HCT116 (cell line): ENCODE measurements around the gene PYCR2. TPM values are rescaled to one million over a fixed set of nuclear protein-coding genes. Genes with fewer than 3 reads are reported as not detected.

Source experiments
- ATAC-seq: fragments of 200-7000 bp; cut with Tn5 transposase; 2 replicates; pipeline ENCODE4 v1.9.1; 2020; ENCODE audit warnings: mild to moderate bottlenecking, moderate library complexity
- BruUV-seq: library from RNA; stranded (reverse); fragments of 400-500 nt; replicated peaks from 2 replicates; lab custom pipeline; 2021; lab: Mats Ljungman, UMichigan
- CTCF ChIA-PET: fragments of 300-600 bp; sonication (Branson Sonifier 250); formaldehyde crosslinking; loops from one replicate; lab custom pipeline; 2021; ENCODE audit warnings: antibody characterized with exemption; lab: Charles Lee
- POLR2A ChIA-PET: fragments of 300-600, 350-600 bp; sonication (Branson Sonifier 250); formaldehyde crosslinking; loops from one replicate; lab custom pipeline; 2021; ENCODE audit warnings: antibody characterized with exemption; lab: Charles Lee
- RAD21 ChIA-PET, 2 experiments: fragments of 300-600 bp; sonication (Branson Sonifier 250); formaldehyde crosslinking; loops; one replicate each; lab custom pipeline; 2023; ENCODE audit warnings: low total read pairs in 2 of 2; ENCODE audit not compliant: uncharacterized antibody in 2 of 2, unreplicated experiment in 2 of 2, low non-redundant PET in 1 of 2; lab: Charles Lee
- DNase-seq: peaks from one replicate; pipeline ENCODE4 v3.0.0-alpha.2; 2010; ENCODE audit warnings: low read depth, low spot score
- H2AFZ ChIP-seq: fragments of 200-600 bp; shearing (Covaris generic), sonication (generic); 2 replicates; pipeline ENCODE4 v1.6.1; 2017; ENCODE audit warnings: low read depth, mixed run types, mixed read lengths, antibody characterized with exemption, low read length; ENCODE audit not compliant: poor library complexity, severe bottlenecking
- H3K27ac ChIP-seq: 2 replicates; pipeline ENCODE4 v1.5.1; 2012; ENCODE audit warnings: low read depth, low read length
- H3K27me3 ChIP-seq: fragments of 200-600 bp; sonication (generic); 2 replicates; pipeline ENCODE4 v1.6.1; 2016; ENCODE audit warnings: mixed run types, low read length, mixed read lengths; ENCODE audit not compliant: insufficient read depth
- H3K36me3 ChIP-seq, 2 experiments: fragments of 200-500 bp in 1 of 2; fragments of 200-600 bp in 1 of 2; sonication (Bioruptor generic) in 1 of 2; sonication (generic) in 1 of 2; 2 replicates each; pipeline versions ENCODE4 v1.5.1 to v1.6.1; 2014 to 2016; ENCODE audit warnings: low read length in 2 of 2, inconsistent platforms in 1 of 2, mixed read lengths in 1 of 2, mixed run types in 1 of 2; ENCODE audit not compliant: insufficient read depth in 2 of 2, control insufficient read depth in 1 of 2
- H3K4me1 ChIP-seq, 2 experiments: fragments of 200-600 bp in 1 of 2; sonication (generic) in 1 of 2; 2 replicates each; pipeline versions ENCODE4 v1.5.1 to v1.6.1; 2012 to 2017; ENCODE audit warnings: low read length in 2 of 2, inconsistent platforms in 1 of 2, mild to moderate bottlenecking in 1 of 2, mixed read lengths in 1 of 2, mixed run types in 1 of 2, moderate library complexity in 1 of 2; ENCODE audit not compliant: insufficient read depth in 2 of 2, control insufficient read depth in 1 of 2
- H3K4me2 ChIP-seq: fragments of 200-600 bp; sonication (generic); 2 replicates; pipeline ENCODE4 v1.6.1; 2017; ENCODE audit warnings: mixed run types, low read length, mixed read lengths
- H3K4me3 ChIP-seq, 2 experiments: fragments of 200-600 bp in 1 of 2; sonication (generic) in 1 of 2; replicated peaks in 1 of 2; 2 replicates each; pipeline ENCODE4 v1.5.1; 2011 to 2016; ENCODE audit warnings: low read length in 2 of 2, control low read depth in 1 of 2, low read depth in 1 of 2, mild to moderate bottlenecking in 1 of 2, mixed read lengths in 1 of 2, mixed run types in 1 of 2
- H3K79me2 ChIP-seq: fragments of 200-600 bp; sonication (generic); 2 replicates; pipeline ENCODE4 v1.6.1; 2017; ENCODE audit warnings: mild to moderate bottlenecking, mixed run types, low read length, moderate library complexity, mixed read lengths; ENCODE audit not compliant: insufficient read depth
- H3K9ac ChIP-seq: fragments of 200-600 bp; sonication (generic); 2 replicates; pipeline ENCODE4 v1.6.1; 2016; ENCODE audit warnings: low read length, mixed read lengths
- H3K9me2 ChIP-seq: fragments of 200-600 bp; sonication (generic), shearing (Covaris generic); 2 replicates; pipeline ENCODE4 v1.6.1; 2017; ENCODE audit warnings: mixed run types, mild to moderate bottlenecking, moderate library complexity; ENCODE audit not compliant: insufficient read depth
- H3K9me3 ChIP-seq, 2 experiments: fragments of 200-500 bp in 1 of 2; fragments of 200-600 bp in 1 of 2; sonication (Bioruptor generic) in 1 of 2; sonication (generic) in 1 of 2; 2 replicates each; pipeline ENCODE4 v1.6.1; 2014 to 2017; ENCODE audit warnings: low read length in 2 of 2, mixed read lengths in 2 of 2, inconsistent platforms in 1 of 2, low read depth in 1 of 2, mild to moderate bottlenecking in 1 of 2, mixed run types in 1 of 2, moderate library complexity in 1 of 2; ENCODE audit not compliant: control insufficient read depth in 1 of 2, insufficient read depth in 1 of 2
- H4K20me1 ChIP-seq: fragments of 200-600 bp; sonication (generic), shearing (Covaris generic); 2 replicates; pipeline ENCODE4 v1.6.1; 2017; ENCODE audit warnings: mixed run types, mild to moderate bottlenecking, moderate library complexity; ENCODE audit not compliant: insufficient read depth
- ATF3 ChIP-seq: IDR thresholded peaks from 2 replicates; pipeline ENCODE4 v1.6.1; 2012
- CBX3 ChIP-seq: IDR thresholded peaks from 2 replicates; pipeline ENCODE4 v1.6.1; 2012; ENCODE audit warnings: low read depth
- CEBPB ChIP-seq: IDR thresholded peaks from 2 replicates; pipeline ENCODE4 v1.6.1; 2012; ENCODE audit warnings: low read depth
- EGR1 ChIP-seq: IDR thresholded peaks from 2 replicates; pipeline ENCODE4 v1.6.1; 2012; ENCODE audit warnings: low read depth
- ELF1 ChIP-seq: IDR thresholded peaks from 2 replicates; pipeline ENCODE4 v1.6.1; 2012; ENCODE audit warnings: low read depth, borderline replicate concordance
- EZH2 ChIP-seq: fragments of 200-600 bp; sonication (generic); IDR thresholded peaks from 2 replicates; pipeline ENCODE4 v1.6.1; 2017; ENCODE audit warnings: antibody characterized with exemption, mixed run types
- EZH2phosphoT487 ChIP-seq: fragments of 200-600 bp; IDR thresholded peaks from 2 replicates; pipeline ENCODE4 v1.6.1; 2018; ENCODE audit warnings: antibody characterized with exemption, borderline replicate concordance
- FOSL1 ChIP-seq: IDR thresholded peaks from 2 replicates; pipeline ENCODE4 v1.6.1; 2012; ENCODE audit warnings: low read depth
- JUND ChIP-seq: IDR thresholded peaks from 2 replicates; pipeline ENCODE4 v1.6.1; 2012
- POLR2A ChIP-seq: IDR thresholded peaks from 2 replicates; pipeline ENCODE4 v1.7.0; 2011; ENCODE audit warnings: borderline replicate concordance; ENCODE audit not compliant: insufficient read depth, insufficient read length; ENCODE audit errors: extremely low read depth
- POLR2AphosphoS5 ChIP-seq: IDR thresholded peaks from 2 replicates; pipeline ENCODE4 v1.6.1; 2011; ENCODE audit warnings: mild to moderate bottlenecking, low read depth, low read length, moderate library complexity
- RAD21 ChIP-seq: IDR thresholded peaks from 2 replicates; pipeline ENCODE4 v1.6.1; 2012; ENCODE audit warnings: low read depth, mild to moderate bottlenecking
- REST ChIP-seq: IDR thresholded peaks from 2 replicates; pipeline ENCODE4 v1.6.1; 2012; ENCODE audit warnings: low read depth
- SIN3A ChIP-seq: IDR thresholded peaks from 2 replicates; pipeline ENCODE4 v1.6.1; 2012; ENCODE audit warnings: low read depth
- SP1 ChIP-seq: IDR thresholded peaks from 2 replicates; pipeline ENCODE4 v1.6.1; 2012; ENCODE audit warnings: low read depth
- SRF ChIP-seq: IDR thresholded peaks from 2 replicates; pipeline ENCODE4 v1.6.1; 2012; ENCODE audit warnings: low read depth
- TCF7L2 ChIP-seq: IDR thresholded peaks from 2 replicates; pipeline ENCODE4 v1.7.0; 2011; ENCODE audit warnings: borderline replicate concordance, inconsistent platforms; ENCODE audit not compliant: insufficient read depth, insufficient read length; ENCODE audit errors: extremely low read depth
- ZBTB33 ChIP-seq: IDR thresholded peaks from 2 replicates; pipeline ENCODE4 v1.6.1; 2011; ENCODE audit warnings: mild to moderate bottlenecking, low read length, moderate library complexity; ENCODE audit not compliant: insufficient replicate concordance; ENCODE audit errors: extremely low read depth
- ZNF274 ChIP-seq: fragments of 200-500 bp; sonication (Bioruptor generic); IDR thresholded peaks from 2 replicates; pipeline ENCODE4 v1.6.1; 2014; ENCODE audit warnings: mild to moderate bottlenecking, low read depth, low read length, inconsistent platforms
- intact Hi-C: fragments of 100-400 bp; cut with micrococcal nuclease; formaldehyde crosslinking; loops from 2 replicates; pipeline ENCODE4 v1.10.0; 2022
- total RNA-seq: library from RNA; stranded (reverse); gene quantifications from one replicate; pipeline ENCODE4 v1.2.1, GENCODE V29; 2021; ENCODE audit not compliant: unreplicated experiment

Gene PYCR2
- total RNA-seq, 1 experiment from 2014 or later: 107 TPM

- DNase-seq: no peak
- Histone ChIP-seq H2AFZ (no peak overlapping the region), H3K4me1 (no peaks in the 10 kb centered on the region), H3K4me2 (no peak overlapping the region), H3K27ac (no peak overlapping the region), H3K9ac (no peak overlapping the region), H3K9me3 (no peaks in the 10 kb centered on the region), H3K79me2 (no peaks in the 10 kb centered on the region), H3K4me3 (no peak overlapping the region), H4K20me1 (no peaks in the 10 kb centered on the region), H3K9me2 (no peaks in the 10 kb centered on the region), H3K36me3 (no peaks in the 10 kb centered on the region), H3K27me3 (no peaks in the 10 kb centered on the region)
- no TSS peak for BruUV-seq
- TF ChIP-seq POLR2A (no peak), RAD21 (no peak), FOSL1 (no peak), ELF1 (no peak), POLR2AphosphoS5 (no peak), SP1 (no peak), CBX3 (no peak), CEBPB (no peak), ATF3 (no peak), JUND (no peak), TCF7L2 (no peak), REST (no peak), EZH2phosphoT487 (no peak), EGR1 (no peak), EZH2 (no peak), ZBTB33 (no peak), SRF (no peak), ZNF274 (no peak), SIN3A (no peak)
- intact Hi-C loops: no loop called here
- POLR2A ChIA-PET: no interaction called here
- ATAC-seq: no peak
- CTCF ChIA-PET: no interaction called here
- RAD21 ChIA-PET: no interaction called here
Measured at GRCh38 chr1:225903623-225904022, 20.4 kb downstream of the PYCR2 start.
